Psoas muscle (tissue), 8 donors: ENCODE measurements around the gene IFI27. TPM values are rescaled to one million over a fixed set of nuclear protein-coding genes. Genes with fewer than 3 reads are reported as not detected.
A peak's percentile ranks its signal among the peaks of the same experiment; 100 is the strongest.

ENCODE experiments used
- ATAC-seq, 4 donors: fragments of 200-7000 bp; cut with Tn5 transposase; one replicate each; pipeline ENCODE4 v1.9.1; 2020; ENCODE audit warnings: moderate library complexity in 3 of 4, mild to moderate bottlenecking in 2 of 4
- DNase-seq, 2 donors: peaks; one replicate each; pipeline ENCODE4 v3.0.0-alpha.2; 2020
- H3K27ac ChIP-seq: fragments of 200-600 bp; one replicate; pipeline ENCODE4 v1.8.0; 2022
- H3K27me3 ChIP-seq, 3 donors: fragments of 200-600 bp in 1 of 3; one replicate each; pipeline versions ENCODE4 v1.6.1 to v1.8.0; 2013 to 2022; ENCODE audit warnings: low read length in 2 of 3, mild to moderate bottlenecking in 2 of 3, moderate library complexity in 1 of 3; ENCODE audit not compliant: insufficient read depth in 3 of 3
- H3K36me3 ChIP-seq, 2 donors: fragments of 200-600 bp in 1 of 2; one replicate each; pipeline versions ENCODE4 v1.6.1 to v1.8.0; 2013 to 2022; ENCODE audit warnings: low read depth in 1 of 2, mild to moderate bottlenecking in 1 of 2, moderate library complexity in 1 of 2; ENCODE audit not compliant: insufficient read depth in 1 of 2
- H3K4me1 ChIP-seq: fragments of 200-600 bp; one replicate; pipeline ENCODE4 v1.8.0; 2022
- H3K4me3 ChIP-seq: fragments of 200-600 bp; one replicate; pipeline ENCODE4 v1.8.0; 2022; ENCODE audit warnings: mild to moderate bottlenecking
- H3K9me3 ChIP-seq: fragments of 200-600 bp; one replicate; pipeline ENCODE4 v1.8.0; 2022
- WGBS, 3 donors: extraction: QIAGEN DNeasy Blood & Tissue Kit; methylation state at CpG; one replicate each; pipeline versions ENCODE4 v1.1.6 to v1.1.7; 2013; 5-methylcytosine and 5-hydroxymethylcytosine counted together
- intact Hi-C, 2 donors: fragments of 100-400 bp; cut with DNase I; formaldehyde crosslinking; loops; one replicate each; pipeline versions ENCODE4 v1.11.0 to v1.14.2; 2022
- polyA plus RNA-seq, 3 donors: library from polyadenylated mRNA; stranded (reverse); fragments of 200-250 nt; gene quantifications; one replicate each; pipeline ENCODE4 v1.2.3, GENCODE V29; 2013
- total RNA-seq, 4 donors: library from RNA; stranded (reverse); fragmentation: NEBNext Ultra II Directional in 2 of 4; extraction: Animal tissue kit (Norgen Biotek cat#: 25700) in 2 of 4; gene quantifications; one replicate each; pipeline versions ENCODE4 v1.2.1 to v1.2.4, GENCODE V29; 2021 to 2023
- TF ChIP-seq, protein P1 (sequence below): fragments of 200-600 bp; IDR thresholded peaks from one replicate; pipeline ENCODE4 v1.8.0; 2022; ENCODE audit warnings: antibody characterized with exemption
- donor health status: healthy with polysubstance abuse.
- donor health status: DM: no; HTN: no; CAD: no; lungs with moderate emphysema.
- donor health status: Bipolar disorder and iron deficiency.
- donor health status: healthy.
- donor health status: DM: yes; HTN: yes; CAD: no.
- donor health status: DM: no; HTN: no; CAD: no.
- donor health status: DM: no; HTN: no; CAD: no.
- donor health status: DM: yes; HTN: yes; CAD: no.

Gene IFI27
- total and polyA plus RNA-seq, 7 donors: 52.8 to 229 (median 95.2) TPM

DNA sequence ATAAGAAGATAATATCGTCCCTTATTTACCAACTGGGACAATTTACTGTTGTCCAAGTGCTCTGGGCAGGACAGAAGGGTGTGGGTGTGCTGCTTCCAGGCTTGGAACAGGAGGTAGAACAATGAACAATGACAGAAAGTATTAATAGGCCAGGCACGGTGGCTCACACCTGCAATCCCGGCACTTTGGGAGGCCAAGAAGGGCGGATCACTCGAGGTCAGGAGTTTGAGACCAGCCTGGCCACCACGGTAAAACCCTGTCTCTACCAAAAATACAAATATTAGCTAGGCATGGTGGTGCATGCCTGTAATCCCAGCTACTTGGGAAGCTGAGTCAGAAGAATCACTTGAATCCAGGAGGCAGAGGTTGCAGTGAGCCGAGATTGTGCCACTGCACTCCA is 2.5 kb downstream of the IFI27 start:
- DNase-seq (no peak), ATAC-seq (no peak)
- Histone ChIP-seq H3K9me3 (no peaks in the 10 kb centered on the region), H3K4me1 (no peaks in the 10 kb centered on the region), H3K27ac (peak overlapping the region; percentile 2), H3K27me3 (peaks cover 0 to under 1% (median 0%) of the 10 kb centered on the region in 3 donors), H3K4me3 (peak overlapping the region; percentile 54), H3K36me3 (no peaks in the 10 kb centered on the region)
- TF ChIP-seq, protein P1, sequence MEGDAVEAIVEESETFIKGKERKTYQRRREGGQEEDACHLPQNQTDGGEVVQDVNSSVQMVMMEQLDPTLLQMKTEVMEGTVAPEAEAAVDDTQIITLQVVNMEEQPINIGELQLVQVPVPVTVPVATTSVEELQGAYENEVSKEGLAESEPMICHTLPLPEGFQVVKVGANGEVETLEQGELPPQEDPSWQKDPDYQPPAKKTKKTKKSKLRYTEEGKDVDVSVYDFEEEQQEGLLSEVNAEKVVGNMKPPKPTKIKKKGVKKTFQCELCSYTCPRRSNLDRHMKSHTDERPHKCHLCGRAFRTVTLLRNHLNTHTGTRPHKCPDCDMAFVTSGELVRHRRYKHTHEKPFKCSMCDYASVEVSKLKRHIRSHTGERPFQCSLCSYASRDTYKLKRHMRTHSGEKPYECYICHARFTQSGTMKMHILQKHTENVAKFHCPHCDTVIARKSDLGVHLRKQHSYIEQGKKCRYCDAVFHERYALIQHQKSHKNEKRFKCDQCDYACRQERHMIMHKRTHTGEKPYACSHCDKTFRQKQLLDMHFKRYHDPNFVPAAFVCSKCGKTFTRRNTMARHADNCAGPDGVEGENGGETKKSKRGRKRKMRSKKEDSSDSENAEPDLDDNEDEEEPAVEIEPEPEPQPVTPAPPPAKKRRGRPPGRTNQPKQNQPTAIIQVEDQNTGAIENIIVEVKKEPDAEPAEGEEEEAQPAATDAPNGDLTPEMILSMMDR: no peak
- WGBS, 3 donors: 68 to 79% (median 75%) methylated on average over 7 of the region's 7 CpGs
- intact Hi-C loops: no loop called here

DNA sequence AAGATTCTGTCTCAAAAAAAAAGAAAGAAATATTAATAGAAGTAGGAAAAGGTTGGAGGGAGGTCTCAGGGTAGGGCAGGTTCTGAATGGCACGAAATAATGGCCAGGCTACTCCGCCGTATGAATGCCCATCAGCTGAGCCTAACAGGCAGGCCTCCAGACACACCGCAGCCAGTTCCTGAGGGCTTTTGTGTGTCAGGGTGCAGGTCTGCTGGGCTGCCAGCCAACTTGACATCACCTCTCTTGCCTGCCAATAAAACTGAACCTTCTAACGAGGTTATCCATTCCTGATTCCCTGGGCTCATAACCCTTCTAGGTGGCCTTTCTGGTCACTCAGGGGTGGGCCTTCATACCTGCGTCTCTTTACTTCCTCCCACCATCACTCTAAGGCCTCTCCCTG is 3.0 kb downstream of the IFI27 start:
- Histone ChIP-seq H3K4me3 (peak overlapping the region; percentile 54), H3K36me3 (no peaks in the 10 kb centered on the region), H3K9me3 (no peaks in the 10 kb centered on the region), H3K4me1 (no peaks in the 10 kb centered on the region), H3K27ac (peak overlapping the region; percentile 2), H3K27me3 (peaks cover 0 to 4% (median 0%) of the 10 kb centered on the region in 3 donors)
- DNase-seq (no peak), ATAC-seq (no peak)
- TF ChIP-seq, protein P1: no peak
- 45 to 68% (median 52%) methylated on average over 6 of the region's 6 CpGs for WGBS, 3 donors
- intact Hi-C loops: no loop called here

DNA sequence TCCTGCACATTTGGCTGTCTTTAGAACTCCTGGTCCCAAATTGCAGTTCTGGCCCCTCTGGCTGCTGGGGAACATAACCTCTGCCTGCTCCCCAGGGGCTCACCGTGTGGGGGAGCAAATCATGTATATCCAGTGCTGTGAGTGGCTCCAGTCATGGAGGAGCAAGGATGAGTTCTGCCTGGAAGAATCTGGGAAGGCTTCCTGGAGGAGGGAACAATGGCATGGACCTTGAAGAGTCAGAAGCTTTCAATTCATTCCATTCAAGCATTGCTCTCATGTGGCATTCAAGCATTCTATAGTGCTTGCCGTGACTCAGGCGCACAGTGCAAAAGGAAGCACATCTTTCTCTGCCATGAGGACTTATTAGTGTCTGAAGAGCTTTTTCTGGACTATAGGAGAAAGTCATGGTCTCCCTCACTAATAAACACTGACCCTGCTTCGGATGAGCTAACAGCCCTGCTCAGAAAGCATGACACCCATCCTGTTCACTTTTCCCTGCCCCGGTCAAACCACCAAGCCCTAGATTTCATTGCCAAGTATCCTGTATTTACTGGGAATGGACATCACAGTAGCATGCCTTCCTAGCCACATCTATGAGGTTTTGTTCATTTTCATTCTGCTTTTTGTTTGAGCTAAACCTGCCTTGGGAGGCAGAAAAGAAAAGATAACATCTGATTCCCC is 3.5 kb downstream of the IFI27 start:
- 68 to 71% (median 71%) methylated on average over 5 of the region's 5 CpGs for WGBS, 3 donors
- Histone ChIP-seq H3K27ac (peak overlapping the region; percentile 2), H3K4me3 (no peak overlapping the region)

DNA sequence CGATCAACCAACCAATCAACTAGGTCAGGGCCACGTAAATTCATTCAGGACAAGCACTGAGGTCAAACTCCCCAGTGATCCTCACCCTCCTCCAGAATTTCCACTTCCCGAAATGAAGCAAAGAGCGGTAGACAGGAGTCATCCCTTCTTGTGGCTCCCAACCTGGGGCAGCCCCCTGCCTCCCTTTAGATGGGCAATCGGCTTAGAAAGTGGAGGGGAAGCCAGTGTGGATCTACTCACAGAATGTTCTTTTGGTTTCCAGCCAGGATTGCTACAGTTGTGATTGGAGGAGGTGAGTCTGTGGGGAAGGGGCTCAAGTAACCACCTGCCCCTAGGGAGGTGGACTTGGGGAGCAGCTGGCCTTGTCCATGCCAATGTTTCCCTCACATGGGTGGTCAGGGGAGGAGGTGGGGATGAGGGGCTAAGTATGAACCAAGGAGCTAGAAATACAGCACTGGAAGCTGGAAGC is 4.1 kb downstream of the IFI27 start:
- WGBS, 3 donors: 61 to 68% (median 66%) methylated on average over 5 of the region's 5 CpGs
- H3K9me3 ChIP-seq: peaks cover 5% of the 10 kb centered on the region
- H3K4me1 ChIP-seq: no peaks in the 10 kb centered on the region
- no peaks in the 10 kb centered on the region for H3K36me3 ChIP-seq
- TF ChIP-seq, protein P1: no peak
- no peak for ATAC-seq
- no peak for DNase-seq
- intact Hi-C loops: no loop called here
- H3K4me3 ChIP-seq: no peak overlapping the region
- peak overlapping the region; percentile 2 for H3K27ac ChIP-seq
- H3K27me3 ChIP-seq: peaks cover 0 to 4% (median 0%) of the 10 kb centered on the region in 3 donors

More for the DNA sequence above, 3.5 kb downstream of the IFI27 start:
- no peak for ATAC-seq
- intact Hi-C loops: no loop called here
- H3K9me3 ChIP-seq: no peaks in the 10 kb centered on the region
- TF ChIP-seq, protein P1: no peak
- no peak for DNase-seq
- no peaks in the 10 kb centered on the region for H3K36me3 ChIP-seq
- peaks cover 0 to 4% (median 0%) of the 10 kb centered on the region in 3 donors for H3K27me3 ChIP-seq
- H3K4me1 ChIP-seq: no peaks in the 10 kb centered on the region
